Type B pancreatic cell (in vitro differentiated cells): ENCODE results near the gene PPP1R13B. TPM values are rescaled to one million over a fixed set of nuclear protein-coding genes. Genes with fewer than 3 reads are reported as not detected.

Experiments used
- DNase-seq: peaks from one replicate; pipeline ENCODE4 v3.0.0; 2021; ENCODE audit warnings: mixed read lengths; ENCODE audit not compliant: unreplicated experiment; ENCODE audit errors: extremely low spot score
- H3K27ac Mint-ChIP-seq: 2 replicates; pipeline ENCODE4 v1.8.0; 2021; ENCODE audit warnings: mild to moderate bottlenecking, mixed read lengths
- H3K27me3 Mint-ChIP-seq: 2 replicates; pipeline ENCODE4 v1.8.0; 2021; ENCODE audit warnings: mixed read lengths
- H3K36me3 Mint-ChIP-seq: 2 replicates; pipeline ENCODE4 v1.8.0; 2021; ENCODE audit warnings: mixed read lengths
- H3K4me1 Mint-ChIP-seq: one replicate; pipeline ENCODE4 v1.8.0; 2021; ENCODE audit warnings: mixed read lengths; ENCODE audit not compliant: unreplicated experiment
- H3K4me3 Mint-ChIP-seq: 2 replicates; pipeline ENCODE4 v1.8.0; 2021; ENCODE audit warnings: mild to moderate bottlenecking, mixed read lengths
- H3K9me3 Mint-ChIP-seq: 2 replicates; pipeline ENCODE4 v1.8.0; 2021; ENCODE audit warnings: mixed read lengths
- CTCF ChIP-seq: fragments of 200-600 bp; sonication (generic); conservative IDR thresholded peaks from 2 replicates; pipeline ENCODE4 v1.5.0; 2021; ENCODE audit warnings: antibody characterized with exemption, mild to moderate bottlenecking
- total RNA-seq: library from RNA; stranded (reverse); gene quantifications from 2 replicates; pipeline ENCODE4 v1.2.1, GENCODE V29; 2021; ENCODE audit warnings: low replicate concordance

Gene PPP1R13B
- total RNA-seq, 1 donor from 2014 or later, result 20.4 TPM

- Mint-ChIP-seq H3K27me3 (no peaks in the 10 kb centered on the region), H3K27ac (no peak overlapping the region), H3K4me1 (no peaks in the 10 kb centered on the region), H3K9me3 (no peaks in the 10 kb centered on the region), H3K36me3 (peaks cover 10% of the 10 kb centered on the region), H3K4me3 (no peak overlapping the region)
- TF ChIP-seq CTCF, result no peak
- DNase-seq, result no peak
Measured at GRCh38 chr14:103775506-103775905, 71.9 kb downstream of the PPP1R13B start.

- H3K36me3 Mint-ChIP-seq, result peaks cover 10% of the 10 kb centered on the region
- H3K27ac Mint-ChIP-seq, result no peak overlapping the region
- H3K9me3 Mint-ChIP-seq, result no peaks in the 10 kb centered on the region
- no peak for DNase-seq
- no peak for TF ChIP-seq CTCF
- H3K27me3 Mint-ChIP-seq, result no peaks in the 10 kb centered on the region
- H3K4me3 Mint-ChIP-seq, result no peak overlapping the region
- no peaks in the 10 kb centered on the region for H3K4me1 Mint-ChIP-seq
Measured at GRCh38 chr14:103773521-103773920, 73.9 kb downstream of the PPP1R13B start.

GRCh38 chr14:103772078-103772712 lies 75.2 kb downstream of the PPP1R13B start:
- Mint-ChIP-seq H3K9me3 (no peaks in the 10 kb centered on the region), H3K27ac (no peak overlapping the region), H3K4me3 (no peak overlapping the region), H3K27me3 (no peaks in the 10 kb centered on the region), H3K36me3 (peaks cover 15% of the 10 kb centered on the region), H3K4me1 (no peaks in the 10 kb centered on the region)
- DNase-seq, result no peak
- no peak for TF ChIP-seq CTCF

DNA sequence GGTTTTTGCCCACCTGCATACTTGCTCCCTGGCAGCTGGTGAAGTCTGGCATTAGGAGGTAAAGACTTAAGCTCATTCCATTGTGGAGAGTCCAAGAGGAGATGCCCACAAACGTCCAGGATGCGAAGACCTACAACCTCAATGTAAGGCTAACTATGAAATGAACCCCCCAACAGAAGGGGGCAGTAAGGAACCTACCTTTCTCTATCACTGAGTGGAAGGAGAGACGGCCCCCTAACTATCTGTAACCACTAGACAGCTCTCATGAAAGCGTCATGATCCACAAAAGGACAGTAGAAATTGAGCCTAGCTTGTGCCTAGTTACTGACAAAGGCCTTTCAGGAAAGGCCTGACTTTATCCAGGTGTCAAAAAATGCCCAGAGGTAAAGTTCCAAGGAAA lies 76.5 kb downstream of the PPP1R13B start:
- no peak for TF ChIP-seq CTCF
- peaks cover 15% of the 10 kb centered on the region for H3K36me3 Mint-ChIP-seq
- H3K9me3 Mint-ChIP-seq, result no peaks in the 10 kb centered on the region
- no peaks in the 10 kb centered on the region for H3K4me1 Mint-ChIP-seq
- H3K27me3 Mint-ChIP-seq, result no peaks in the 10 kb centered on the region
- DNase-seq, result no peak
- H3K27ac Mint-ChIP-seq, result no peak overlapping the region
- H3K4me3 Mint-ChIP-seq, result no peak overlapping the region

DNA sequence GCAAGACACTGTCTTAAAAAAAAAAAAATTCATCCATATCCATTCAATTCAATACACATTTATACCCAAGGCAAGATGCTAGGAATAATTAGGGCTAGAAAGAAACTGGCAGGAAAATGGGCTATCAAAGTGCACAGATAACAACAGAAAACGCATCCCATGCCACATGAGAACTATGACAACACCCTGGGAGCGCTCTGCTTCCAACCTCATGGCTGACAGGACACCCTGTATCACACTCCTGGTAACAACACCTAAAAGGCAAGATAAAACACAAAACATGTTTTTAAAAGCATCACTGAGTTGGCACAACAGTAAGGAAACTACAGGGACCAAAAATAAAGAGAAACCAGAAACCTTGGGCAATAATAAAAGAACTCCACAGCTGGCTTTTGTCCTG lies 76.9 kb downstream of the PPP1R13B start:
- no peak for DNase-seq
- Mint-ChIP-seq H3K27ac (no peak overlapping the region), H3K36me3 (peaks cover 15% of the 10 kb centered on the region), H3K27me3 (no peaks in the 10 kb centered on the region), H3K9me3 (no peaks in the 10 kb centered on the region), H3K4me1 (no peaks in the 10 kb centered on the region), H3K4me3 (no peak overlapping the region)
- TF ChIP-seq CTCF, result no peak
